GM12801 (cell line): Measurements from ENCODE around the gene CYB561A3.

Experiments
- CTCF ChIP-seq: IDR thresholded peaks from one replicate; pipeline ENCODE4 v1.5.1; 2011; ENCODE audit warnings: control low read depth; ENCODE audit not compliant: insufficient read length; ENCODE audit errors: extremely low read depth

The CYB561A3 gene

GRCh38 chr11:61361741-61362541, at the start of gene CYB561A3, which contains the start of gene TMEM138:
Gene CYB561A3 (minus strand): TSS chr11:61361882. CDS start chr11:61356713, 5,169 bp downstream.
Gene TMEM138 (plus strand): TSS chr11:61362374. CDS start chr11:61364391, 2,017 bp downstream.
- TF ChIP-seq CTCF: no peak

GRCh38 chr11:61406991-61407728, 45.5 kb upstream of the CYB561A3 start:
- no peak for TF ChIP-seq CTCF

GRCh38 chr11:61406067-61406466, 44.4 kb upstream of the CYB561A3 start:
- TF ChIP-seq CTCF: no peak

GRCh38 chr11:61404641-61405040, 43.0 kb upstream of the CYB561A3 start:
- no peak for TF ChIP-seq CTCF

- TF ChIP-seq CTCF: no peak
Measured at GRCh38 chr11:61404103-61404502, 42.4 kb upstream of the CYB561A3 start.

GRCh38 chr11:61403658-61404057, 42.0 kb upstream of the CYB561A3 start:
- no peak for TF ChIP-seq CTCF

GRCh38 chr11:61401573-61401972, 39.9 kb upstream of the CYB561A3 start:
- TF ChIP-seq CTCF: no peak
